Progenitor cell of endocrine pancreas (in vitro differentiated cells): ENCODE results near the gene CFAP74. TPM values are rescaled to one million over a fixed set of nuclear protein-coding genes. Genes with fewer than 3 reads are reported as not detected.

Experiments
- DNase-seq: peaks from one replicate; pipeline ENCODE4 v3.0.0; 2021; ENCODE audit warnings: low spot score; ENCODE audit not compliant: unreplicated experiment
- H3K27ac Mint-ChIP-seq: 2 replicates; pipeline ENCODE4 v1.8.0; 2021; ENCODE audit warnings: mild to moderate bottlenecking, moderate library complexity, mixed read lengths
- H3K27me3 Mint-ChIP-seq: 2 replicates; pipeline ENCODE4 v1.8.0; 2021; ENCODE audit warnings: mixed read lengths
- H3K36me3 Mint-ChIP-seq: 2 replicates; pipeline ENCODE4 v1.8.0; 2022; ENCODE audit warnings: mixed read lengths; ENCODE audit not compliant: insufficient read depth
- H3K4me1 Mint-ChIP-seq: 2 replicates; pipeline ENCODE4 v1.8.0; 2021; ENCODE audit warnings: low read depth, mixed read lengths
- H3K4me3 Mint-ChIP-seq: 2 replicates; pipeline ENCODE4 v1.8.0; 2021; ENCODE audit warnings: low read depth, mild to moderate bottlenecking, moderate library complexity, mixed read lengths
- H3K9me3 Mint-ChIP-seq: 2 replicates; pipeline ENCODE4 v1.8.0; 2021; ENCODE audit warnings: low read depth, mixed read lengths
- CTCF ChIP-seq: fragments of 200-600 bp; sonication (generic); IDR thresholded peaks from one replicate; pipeline ENCODE4 v1.5.0; 2021; ENCODE audit warnings: antibody characterized with exemption, mild to moderate bottlenecking; ENCODE audit not compliant: unreplicated experiment
- total RNA-seq: library from RNA; stranded (reverse); gene quantifications from 2 replicates; pipeline ENCODE4 v1.2.1, GENCODE V29; 2021

CFAP74 gene
- total RNA-seq, 1 donor from 2014 or later, result 0.93 TPM

GRCh38 chr1:2009101-2010053, 5.8 kb upstream of the CFAP74 start:
- no peak overlapping the region for H3K4me3 Mint-ChIP-seq
- H3K27ac Mint-ChIP-seq, result no peak overlapping the region
- no peak for DNase-seq
- peaks cover 40% of the 10 kb centered on the region for H3K27me3 Mint-ChIP-seq
- H3K4me1 Mint-ChIP-seq, result no peaks in the 10 kb centered on the region
- TF ChIP-seq CTCF, result no peak
- H3K9me3 Mint-ChIP-seq, result no peaks in the 10 kb centered on the region
- H3K36me3 Mint-ChIP-seq, result no peaks in the 10 kb centered on the region

GRCh38 chr1:2004856-2005255, 1.3 kb upstream of the CFAP74 start:
- peaks cover 19% of the 10 kb centered on the region for H3K27me3 Mint-ChIP-seq

GRCh38 chr1:2001773-2002411, 1.7 kb downstream of the CFAP74 start:
- Mint-ChIP-seq H3K27ac (no peak overlapping the region), H3K4me1 (peaks cover 3% of the 10 kb centered on the region), H3K9me3 (no peaks in the 10 kb centered on the region), H3K4me3 (no peak overlapping the region), H3K27me3 (peaks cover 19% of the 10 kb centered on the region), H3K36me3 (no peaks in the 10 kb centered on the region)
- DNase-seq, result no peak
- no peak for TF ChIP-seq CTCF

More at GRCh38 chr1:2004856-2005255, 1.3 kb upstream of the CFAP74 start:
- TF ChIP-seq CTCF, result no peak
- no peaks in the 10 kb centered on the region for H3K9me3 Mint-ChIP-seq
- H3K4me1 Mint-ChIP-seq, result peaks cover 3% of the 10 kb centered on the region
- H3K36me3 Mint-ChIP-seq, result no peaks in the 10 kb centered on the region
- H3K27ac Mint-ChIP-seq, result no peak overlapping the region
- DNase-seq, result no peak
- H3K4me3 Mint-ChIP-seq, result no peak overlapping the region

- H3K9me3 Mint-ChIP-seq, result no peaks in the 10 kb centered on the region
- peaks cover 3% of the 10 kb centered on the region for H3K4me1 Mint-ChIP-seq
- no peaks in the 10 kb centered on the region for H3K36me3 Mint-ChIP-seq
- no peak overlapping the region for H3K27ac Mint-ChIP-seq
- no peak overlapping the region for H3K4me3 Mint-ChIP-seq
- no peak for DNase-seq
- no peak for TF ChIP-seq CTCF
- H3K27me3 Mint-ChIP-seq, result peaks cover 15% of the 10 kb centered on the region
These were observed 2.7 kb downstream of the CFAP74 start for GRCh38 chr1:2000850-2001249.

GRCh38 chr1:2000432-2000831, 3.2 kb downstream of the CFAP74 start:
- Mint-ChIP-seq H3K36me3 (no peaks in the 10 kb centered on the region), H3K27ac (no peak overlapping the region)
- no peak for TF ChIP-seq CTCF

More at GRCh38 chr1:2000432-2000831, 3.2 kb downstream of the CFAP74 start:
- Mint-ChIP-seq H3K4me3 (no peak overlapping the region), H3K27me3 (peaks cover 14% of the 10 kb centered on the region), H3K4me1 (peaks cover 3% of the 10 kb centered on the region), H3K9me3 (no peaks in the 10 kb centered on the region)
- no peak for DNase-seq
